IPS DF 19.7 (cell line): ENCODE data around the gene MTHFS.
"Not testable (repeated sequence)": the region's sequence is repeated elsewhere in the genome, so short reads cannot be mapped to it uniquely, and the experiment has no call there.

Experiments
- DNase-seq: peaks from one replicate; pipeline ENCODE4 v3.0.0-alpha.2; 2013; ENCODE audit warnings: low read depth, low spot score

Gene MTHFS

DNA sequence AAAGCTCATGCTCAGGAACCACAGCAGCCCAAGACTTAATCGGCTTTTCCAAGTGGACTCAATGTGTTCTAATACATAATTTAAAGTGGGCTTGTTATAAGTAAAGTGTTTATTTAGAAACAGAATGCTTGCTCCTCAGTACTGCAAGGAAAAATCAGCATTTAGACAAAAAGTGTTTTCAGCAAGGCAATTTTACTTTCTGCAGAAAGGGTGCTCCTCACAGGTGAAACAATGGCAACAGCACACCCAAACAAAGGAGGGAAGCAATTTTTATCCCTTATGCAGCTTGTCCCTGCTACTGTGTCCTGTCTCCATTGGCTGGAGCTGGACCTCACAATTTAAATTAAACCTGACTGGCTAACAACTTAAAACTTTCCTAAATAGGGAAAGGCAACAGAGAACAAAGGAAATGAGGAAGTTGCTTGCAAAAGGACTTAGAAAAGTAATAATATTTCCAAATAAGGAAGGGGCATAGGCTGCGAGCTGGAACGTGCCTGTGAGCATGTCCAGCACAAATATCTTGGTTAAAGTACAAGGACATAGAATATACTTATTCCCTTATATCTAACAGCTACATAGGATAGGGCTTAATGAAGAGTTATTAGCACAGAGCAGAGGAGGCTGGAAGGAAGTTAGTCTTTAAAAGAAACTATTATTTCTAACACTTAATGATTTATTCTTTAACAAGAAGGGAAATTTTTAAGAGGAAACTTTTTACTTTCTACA is 19.1 kb upstream of the MTHFS start:
- not testable (repeated sequence) for DNase-seq

- no peak for DNase-seq
These were observed 17.9 kb upstream of the MTHFS start for GRCh38 chr15:79914728-79915127.

GRCh38 chr15:79909556-79910335 is 12.9 kb upstream of the MTHFS start:
- not testable (repeated sequence) for DNase-seq

DNA sequence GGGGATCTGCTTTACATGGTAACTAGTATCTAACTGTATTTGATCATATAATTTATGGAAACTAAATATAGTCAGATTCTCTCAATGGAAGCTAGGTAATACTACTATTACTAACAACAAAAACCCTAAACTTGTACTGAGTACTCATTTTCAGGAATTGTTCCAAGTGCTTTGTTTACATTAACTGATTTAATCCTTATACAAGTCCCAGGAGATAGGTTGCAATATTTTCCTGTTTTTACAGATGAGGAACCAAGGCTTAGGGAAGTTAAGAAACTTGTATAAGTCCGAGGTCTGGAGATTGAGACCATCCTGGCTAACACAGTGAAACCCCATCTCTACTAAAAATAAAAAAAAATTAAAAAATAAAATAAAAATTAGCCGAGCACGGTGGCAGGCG is 7.5 kb upstream of the MTHFS start:
- no peak for DNase-seq

GRCh38 chr15:79903626-79904025 is 6.8 kb upstream of the MTHFS start:
- DNase-seq, result no peak

- no peak for DNase-seq
These were observed 6.3 kb upstream of the MTHFS start for GRCh38 chr15:79903144-79903543.

DNA sequence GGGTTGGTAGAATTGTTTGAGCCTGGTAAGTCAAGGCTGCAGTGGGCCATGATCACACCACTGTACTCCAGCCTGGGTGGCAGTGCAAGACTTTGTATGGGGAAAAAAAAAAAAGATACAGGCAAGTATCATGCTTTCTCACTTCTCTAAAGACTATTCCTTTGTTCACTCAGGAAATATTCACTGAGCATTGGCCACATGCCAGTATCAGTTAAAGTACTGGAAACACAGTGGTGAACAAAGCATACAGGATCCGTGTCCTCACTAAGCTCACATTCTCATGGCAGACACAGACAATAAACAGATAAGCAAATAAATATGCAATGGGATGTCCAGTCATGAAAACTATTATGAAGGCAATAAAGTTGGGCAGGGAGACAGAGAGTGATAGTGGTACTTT is 5.1 kb upstream of the MTHFS start:
- no peak for DNase-seq

DNA sequence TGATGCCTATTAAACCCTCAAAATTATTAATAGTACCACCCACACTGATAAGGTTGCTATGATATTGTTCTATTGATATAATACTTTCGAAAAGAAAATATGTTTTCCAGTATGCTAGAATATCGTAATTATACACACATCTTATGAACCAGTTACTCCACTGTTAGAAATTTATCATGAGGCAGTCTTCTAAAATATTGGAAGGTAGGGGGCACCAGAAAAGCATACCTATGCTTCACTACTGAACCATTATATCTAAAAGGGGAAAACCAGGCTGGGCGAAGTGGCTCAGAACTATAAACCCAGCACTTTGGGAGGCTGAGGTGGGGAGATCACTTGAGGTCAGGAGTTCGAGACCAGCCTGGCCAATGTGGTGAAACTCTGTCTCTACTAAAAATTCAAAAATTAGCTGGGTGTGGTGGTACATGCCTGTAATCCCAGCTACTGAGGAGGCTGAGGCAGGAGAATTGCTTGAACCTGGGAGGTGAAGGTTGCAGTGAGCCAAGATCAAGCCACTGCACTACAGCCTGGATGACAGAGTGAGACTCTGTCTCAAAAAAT is 4.1 kb upstream of the MTHFS start:
- DNase-seq, result not testable (repeated sequence)

DNA sequence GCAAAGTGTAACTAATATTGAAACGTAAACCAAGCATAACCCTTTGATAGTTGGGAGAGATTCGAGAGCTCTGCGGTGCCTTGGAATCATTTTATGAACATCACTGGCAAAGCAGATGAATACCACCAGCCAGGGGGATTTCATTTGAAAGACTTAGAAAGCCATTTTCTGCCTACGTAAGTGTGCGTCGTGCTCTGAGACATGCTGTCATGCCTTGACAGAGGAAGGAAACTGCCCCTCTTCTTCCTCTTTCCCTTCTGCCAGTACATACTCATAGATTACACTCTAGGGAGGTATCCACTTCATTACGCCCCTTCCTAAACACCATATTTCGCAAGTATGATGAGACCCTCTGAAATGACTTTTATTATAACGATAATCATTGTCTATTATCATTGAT is 3.3 kb upstream of the MTHFS start:
- no peak for DNase-seq

GRCh38 chr15:79898786-79899185 is 2.0 kb upstream of the MTHFS start:
- not testable (repeated sequence) for DNase-seq

GRCh38 chr15:79898369-79898768 is 1.6 kb upstream of the MTHFS start:
- DNase-seq, result no peak

GRCh38 chr15:79897701-79898113 is 893 bp upstream of the MTHFS start:
- no peak for DNase-seq

DNA sequence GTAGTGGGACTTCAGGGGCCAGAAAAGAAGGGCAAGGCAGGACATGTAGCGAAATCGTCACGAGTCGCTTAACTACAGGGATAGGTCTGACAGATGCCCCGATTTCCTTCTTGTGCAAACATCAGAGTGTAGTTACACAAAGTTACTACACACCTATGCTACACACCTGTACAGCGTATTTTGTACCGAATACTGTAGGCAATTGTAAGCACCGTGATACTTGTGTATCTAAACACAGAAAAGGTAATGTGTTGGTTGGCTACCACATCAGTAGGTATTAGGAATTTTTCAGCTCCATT is 515 bp upstream of the MTHFS start:
- DNase-seq, result no peak

- DNase-seq, result no peak
These were observed 632 bp downstream of the MTHFS start for GRCh38 chr15:79896131-79896633.

- DNase-seq, result no peak
These were observed 9.5 kb downstream of the MTHFS start for GRCh38 chr15:79887054-79887930.

DNA sequence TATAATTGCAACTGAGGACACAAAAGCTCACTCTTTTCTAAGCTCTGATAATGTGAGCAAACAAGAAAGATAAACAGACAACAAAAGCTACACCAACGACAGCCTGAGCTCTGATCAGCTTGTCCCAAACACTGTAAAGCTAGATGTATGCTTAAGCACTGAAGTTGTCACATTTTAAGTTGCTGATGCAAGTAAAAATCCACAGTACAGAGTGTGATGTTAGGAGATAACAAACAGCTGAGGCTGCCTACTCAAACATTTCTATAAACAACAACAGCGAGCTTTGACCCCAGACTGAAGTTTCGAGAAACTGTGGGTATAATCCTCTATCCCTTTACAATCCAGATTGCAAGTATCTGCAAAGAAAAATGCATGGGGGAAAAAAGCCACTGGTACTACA is 10.7 kb downstream of the MTHFS start:
- no peak for DNase-seq

GRCh38 chr15:79884204-79884596 is 12.6 kb downstream of the MTHFS start:
- no peak for DNase-seq

- DNase-seq, result no peak
These were observed 13.1 kb downstream of the MTHFS start for GRCh38 chr15:79883579-79884203.

DNA sequence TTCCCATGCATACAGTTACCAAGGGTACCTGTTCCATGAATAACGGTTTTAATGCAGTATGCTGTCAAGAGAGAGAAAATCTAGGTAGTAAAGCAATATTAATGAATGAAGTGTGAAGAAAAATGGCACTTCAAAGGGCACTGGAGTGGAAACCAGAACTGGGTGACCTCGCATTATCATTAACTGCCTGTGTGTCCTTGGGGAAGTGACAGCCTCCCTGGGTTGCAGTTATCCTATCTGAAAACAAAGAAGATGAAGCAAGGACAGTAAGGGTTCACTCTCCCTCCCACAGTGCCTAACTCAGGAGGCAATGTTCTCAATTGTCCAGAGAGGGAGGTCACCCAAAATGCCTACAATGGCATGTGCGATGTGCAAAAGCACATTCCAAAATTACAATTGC is 15.1 kb downstream of the MTHFS start:
- no peak for DNase-seq

- DNase-seq, result no peak
These were observed 15.6 kb downstream of the MTHFS start for GRCh38 chr15:79881254-79881653.

GRCh38 chr15:79878078-79878705 is 18.6 kb downstream of the MTHFS start:
- DNase-seq, result no peak
